ENCODE results near the gene OTUD5.

GRCh38 chrX:48902135-48902534 is 55.3 kb downstream of the OTUD5 start:
- TF ChIP-seq CTCF (IDR thresholded peaks at IDR 0.05) (no peak), MAX (CRISPR knock-in tag; IDR thresholded peaks at IDR 0.05) (no peak), SMAD4 (CRISPR knock-in tag; IDR thresholded peaks at IDR 0.05) (no peak), ZNF532 (CRISPR knock-in tag; IDR thresholded peaks at IDR 0.05; ENCODE audit: borderline replicate concordance) (no peak), JUN (CRISPR knock-in tag; IDR thresholded peaks at IDR 0.05) (no peak), NR1H2 (CRISPR knock-in tag; IDR thresholded peaks at IDR 0.05) (no peak), ARID4B (CRISPR knock-in tag; IDR thresholded peaks at IDR 0.05; ENCODE audit: borderline replicate concordance) (no peak)
